H1 (cell line): ENCODE data around the gene ROGDI. TPM values are rescaled to one million over a fixed set of nuclear protein-coding genes. Genes with fewer than 3 reads are reported as not detected.

ENCODE experiments used
- CTCF ChIA-PET: fragments of 300-600 bp; sonication (Branson Sonifier 250); formaldehyde crosslinking; loops from one replicate; lab custom pipeline; 2021; ENCODE audit not compliant: partially characterized antibody; lab: Charles Lee
- POLR2A ChIA-PET: fragments of 300-600 bp; sonication (Branson Sonifier 250); formaldehyde crosslinking; loops from one replicate; lab custom pipeline; 2021; ENCODE audit warnings: inconsistent platforms; ENCODE audit not compliant: partially characterized antibody; lab: Charles Lee
- DNase-seq, 2 experiments: peaks; one replicate each; pipeline versions ENCODE4 v3.0.0 to v3.0.0-alpha.2; 2010 to 2022; ENCODE audit warnings: low spot score in 2 of 2, low read depth in 1 of 2, mixed read lengths in 1 of 2
- FAIRE-seq: peaks from 2 replicates; lab custom pipeline; 2011; peaks lifted over from hg19 to GRCh38; lab: Jason Lieb, UNC
- H2AFZ ChIP-seq: 2 replicates; pipeline ENCODE4 v1.8.1; 2012; ENCODE audit warnings: low read length, inconsistent platforms
- H2AK5ac ChIP-seq: 2 replicates; pipeline ENCODE4 v1.6.1; 2013; ENCODE audit warnings: low read depth, low read length
- H2BK120ac ChIP-seq: replicated peaks from 2 replicates; pipeline ENCODE3; 2013; ENCODE audit warnings: low read depth, low read length, inconsistent platforms
- H2BK12ac ChIP-seq: 2 replicates; pipeline ENCODE4 v1.6.1; 2013; ENCODE audit warnings: low read depth, low read length
- H2BK15ac ChIP-seq: 2 replicates; pipeline ENCODE4 v1.6.1; 2013; ENCODE audit warnings: low read length
- H2BK20ac ChIP-seq: 2 replicates; pipeline ENCODE4 v1.6.1; 2013; ENCODE audit warnings: low read length
- H2BK5ac ChIP-seq: 2 replicates; pipeline ENCODE4 v1.6.1; 2013; ENCODE audit warnings: low read depth, low read length
- H3K14ac ChIP-seq: 2 replicates; pipeline ENCODE4 v1.6.1; 2013; ENCODE audit warnings: inconsistent platforms; ENCODE audit not compliant: insufficient read length
- H3K18ac ChIP-seq: 2 replicates; pipeline ENCODE4 v1.6.1; 2013; ENCODE audit warnings: low read length; ENCODE audit errors: extremely low read depth
- H3K23ac ChIP-seq: 2 replicates; pipeline ENCODE4 v1.6.1; 2013; ENCODE audit warnings: inconsistent platforms; ENCODE audit not compliant: insufficient read length
- H3K23me2 ChIP-seq: 2 replicates; pipeline ENCODE4 v1.6.1; 2013; ENCODE audit warnings: low read depth, low read length
- H3K27ac ChIP-seq: 2 replicates; pipeline ENCODE4 v1.6.1; 2011; ENCODE audit warnings: low read depth, low read length, inconsistent platforms
- H3K27me3 ChIP-seq, 4 experiments: replicated peaks in 1 of 4; 1 replicate in 1 of 4; 2 replicates in 3 of 4; pipeline versions ENCODE4 v1.6.1 to v1.8.1; 2011 to 2013; ENCODE audit warnings: low read length in 3 of 4, mild to moderate bottlenecking in 3 of 4, inconsistent platforms in 2 of 4, mixed read lengths in 2 of 4, moderate library complexity in 1 of 4; ENCODE audit not compliant: control insufficient read depth in 3 of 4, insufficient read depth in 3 of 4; ENCODE audit errors: extremely low read depth in 1 of 4
- H3K36me3 ChIP-seq, 4 experiments: 2 replicates each; pipeline versions ENCODE4 v1.6.1 to v1.8.1; 2011 to 2013; ENCODE audit warnings: mild to moderate bottlenecking in 4 of 4, low read length in 3 of 4, moderate library complexity in 2 of 4, control low read depth in 1 of 4, inconsistent platforms in 1 of 4; ENCODE audit not compliant: insufficient read depth in 4 of 4, control insufficient read depth in 2 of 4
- H3K4ac ChIP-seq: replicated peaks from 2 replicates; pipeline ENCODE3; 2013; ENCODE audit warnings: low read length, low read depth, mixed read lengths, inconsistent platforms; ENCODE audit not compliant: insufficient read length
- H3K4me1 ChIP-seq, 4 experiments: replicated peaks in 1 of 4; 1 replicate in 1 of 4; 2 replicates in 3 of 4; pipeline versions ENCODE4 v1.6.1 to v1.8.1; 2011 to 2013; ENCODE audit warnings: low read length in 3 of 4, inconsistent platforms in 2 of 4, mixed read lengths in 1 of 4; ENCODE audit not compliant: insufficient read depth in 4 of 4, control insufficient read depth in 3 of 4
- H3K4me2 ChIP-seq, 2 experiments: 2 replicates each; pipeline versions ENCODE4 v1.6.1 to v1.8.1; 2011 to 2013; ENCODE audit warnings: low read depth in 2 of 2, low read length in 2 of 2, control low read depth in 1 of 2, inconsistent platforms in 1 of 2, mild to moderate bottlenecking in 1 of 2; ENCODE audit not compliant: insufficient read depth in 1 of 2
- H3K4me3 ChIP-seq, 4 experiments: fragments of 200-600, 300-600 bp in 1 of 4; sonication (generic), shearing (Covaris generic), sonication (Bioruptor Twin) in 1 of 4; 2 replicates each; pipeline versions ENCODE4 v1.5.1 to v1.8.1; 2011 to 2016; ENCODE audit warnings: low read length in 4 of 4, low read depth in 3 of 4, control low read depth in 2 of 4, inconsistent platforms in 2 of 4, mild to moderate bottlenecking in 2 of 4, mixed read lengths in 1 of 4, moderate library complexity in 1 of 4; ENCODE audit not compliant: insufficient read depth in 2 of 4; ENCODE audit errors: extremely low read depth in 1 of 4
- H3K56ac ChIP-seq: replicated peaks from 2 replicates; pipeline ENCODE3; 2013; ENCODE audit warnings: low read depth, mild to moderate bottlenecking, mixed read lengths, low read length, inconsistent platforms; ENCODE audit not compliant: insufficient read length
- H3K79me1 ChIP-seq: 2 replicates; pipeline ENCODE4 v1.6.1; 2013; ENCODE audit warnings: low read depth, low read length, control low read depth
- H3K79me2 ChIP-seq, 2 experiments: 2 replicates each; pipeline versions ENCODE4 v1.6.1 to v1.8.1; 2012 to 2013; ENCODE audit warnings: low read length in 2 of 2, mild to moderate bottlenecking in 2 of 2, inconsistent platforms in 1 of 2; ENCODE audit not compliant: insufficient read depth in 2 of 2, control insufficient read depth in 1 of 2
- H3K9ac ChIP-seq, 4 experiments: replicated peaks in 1 of 4; 1 replicate in 1 of 4; 2 replicates in 3 of 4; pipeline versions ENCODE4 v1.6.1 to v1.8.1; 2011 to 2013; ENCODE audit warnings: low read depth in 3 of 4, low read length in 3 of 4, control low read depth in 2 of 4, mild to moderate bottlenecking in 2 of 4, moderate library complexity in 2 of 4, inconsistent platforms in 1 of 4; ENCODE audit errors: extremely low read depth in 1 of 4
- H3K9me3 ChIP-seq, 2 experiments: 2 replicates each; pipeline versions ENCODE4 v1.6.1 to v1.8.1; 2012 to 2013; ENCODE audit warnings: mild to moderate bottlenecking in 2 of 2, moderate library complexity in 2 of 2, control low read depth in 1 of 2, inconsistent platforms in 1 of 2, low read depth in 1 of 2, low read length in 1 of 2, mixed read lengths in 1 of 2; ENCODE audit not compliant: insufficient read depth in 2 of 2
- H4K20me1 ChIP-seq, 2 experiments: replicated peaks in 1 of 2; 2 replicates each; pipeline versions ENCODE3 to v1.8.1; 2011 to 2013; ENCODE audit warnings: inconsistent platforms in 2 of 2, low read length in 2 of 2, mild to moderate bottlenecking in 1 of 2; ENCODE audit not compliant: insufficient read depth in 2 of 2, control insufficient read depth in 1 of 2
- H4K5ac ChIP-seq: 2 replicates; pipeline ENCODE4 v1.6.1; 2013; ENCODE audit warnings: low read length, low read depth, mixed read lengths, inconsistent platforms; ENCODE audit not compliant: insufficient read length
- H4K8ac ChIP-seq: 2 replicates; pipeline ENCODE4 v1.8.0; 2013; ENCODE audit warnings: mild to moderate bottlenecking, moderate library complexity, low read length, inconsistent platforms; ENCODE audit not compliant: insufficient read depth; ENCODE audit errors: extremely low read depth
- H4K91ac ChIP-seq: replicated peaks from 2 replicates; pipeline ENCODE3; 2013; ENCODE audit warnings: low read length, mixed read lengths, inconsistent platforms; ENCODE audit not compliant: insufficient read length
- ASH2L ChIP-seq: fragments of 200-600, 300-600 bp; sonication (generic); IDR thresholded peaks from one replicate; pipeline ENCODE4 v1.7.1; 2017; ENCODE audit warnings: low read length
- HDAC2 ChIP-seq, 2 experiments: fragments of 300-600 bp in 1 of 2; sonication (generic) in 1 of 2; IDR thresholded peaks; 2 replicates each; pipeline ENCODE4 v1.6.1; 2011 to 2012; ENCODE audit warnings: low read depth in 2 of 2, low read length in 2 of 2, mild to moderate bottlenecking in 2 of 2, moderate library complexity in 2 of 2, borderline replicate concordance in 1 of 2, inconsistent platforms in 1 of 2
- JUN ChIP-seq: IDR thresholded peaks from 2 replicates; pipeline ENCODE4 v1.6.1; 2011; ENCODE audit warnings: low read depth, mild to moderate bottlenecking, improper control_type of control experiment, low read length
- KDM4A ChIP-seq: IDR thresholded peaks from one replicate; pipeline ENCODE4 v1.7.1; 2012; ENCODE audit warnings: low read depth, mild to moderate bottlenecking, moderate library complexity, low read length, inconsistent platforms; ENCODE audit not compliant: severe bottlenecking
- PHF8 ChIP-seq: fragments of 200-600 bp; sonication (generic); conservative IDR thresholded peaks from 2 replicates; pipeline ENCODE4 v1.7.1; 2012; ENCODE audit warnings: low read depth, mild to moderate bottlenecking, inconsistent platforms, low read length, moderate library complexity
- POU5F1 ChIP-seq: IDR thresholded peaks from 2 replicates; pipeline ENCODE4 v1.6.1; 2011; ENCODE audit warnings: low read depth, mild to moderate bottlenecking, low read length, moderate library complexity
- SAP30 ChIP-seq: fragments of 300-600 bp; sonication (generic); IDR thresholded peaks from 2 replicates; pipeline ENCODE4 v1.7.1; 2012; ENCODE audit warnings: low read length, moderate library complexity, mild to moderate bottlenecking, inconsistent platforms; ENCODE audit not compliant: insufficient read depth, insufficient replicate concordance
- SIN3A ChIP-seq, 2 experiments: IDR thresholded peaks in 1 of 2; conservative IDR thresholded peaks in 1 of 2; 2 replicates each; pipeline ENCODE4 v1.6.1; 2011 to 2012; ENCODE audit warnings: low read length in 2 of 2, improper control_type of control experiment in 1 of 2, low read depth in 1 of 2, mild to moderate bottlenecking in 1 of 2
- SIX5 ChIP-seq: IDR thresholded peaks from 2 replicates; pipeline ENCODE4 v1.6.1; 2011; ENCODE audit warnings: mild to moderate bottlenecking, low read depth, low read length
- TEAD4 ChIP-seq: IDR thresholded peaks from 2 replicates; pipeline ENCODE4 v1.6.1; 2012; ENCODE audit warnings: low read depth, low read length, inconsistent platforms, mixed read lengths
- WGBS, 2 experiments: shearing (Covaris generic) in 1 of 2; methylation state at CpG; one replicate each; pipeline versions ENCODE4 v1.1.6 to v1.1.7; 2013 to 2015; ENCODE audit warnings: low lambda C conversion rate in 2 of 2, mixed read lengths in 2 of 2, inconsistent platforms in 1 of 2, low coverage in 1 of 2, missing lambda C conversion rate in 1 of 2; ENCODE audit not compliant: insufficient replicate concordance in 2 of 2, insufficient coverage in 1 of 2, insufficient read length in 1 of 2; ENCODE audit errors: extremely low coverage in 1 of 2, missing lambda C conversion rate in 1 of 2; 5-methylcytosine and 5-hydroxymethylcytosine counted together
- polyA plus RNA-seq, 7 experiments: library from polyadenylated mRNA; depleted of rRNA in 3 of 7; stranded (reverse) in 5 of 7; unstranded in 2 of 7; fragments of >200 nt in 5 of 7; fragments of 200-250 nt in 2 of 7; gene quantifications; 1 replicate in 5 of 7; 2 replicates in 1 of 7; 4 replicates in 1 of 7; pipeline versions ENCODE4 v1.2.1 to v1.2.3, GENCODE V29; 2011 to 2013; ENCODE audit warnings: missing spikeins in 2 of 7, mixed read lengths in 2 of 7
- total RNA-seq: library from RNA; stranded (reverse); fragmentation: NEBNext Ultra II Directional; extraction: Animal tissue kit (Norgen Biotek cat#: 25700); gene quantifications from 2 replicates; pipeline ENCODE4 v1.2.1, GENCODE V29; 2021

Gene ROGDI
- total and polyA plus RNA-seq, 2 of the 8 experiments (the other 6 are each of a cell fraction or from before 2014, with no cell fraction given), result 27.4 to 68.4 TPM

- FAIRE-seq (no peak), DNase-seq (no peak)
- peaks cover 15 to 24% of the 10 kb centered on the region in 2 experiments for H4K20me1 ChIP-seq
- no peak overlapping the region for H3K18ac ChIP-seq
- H3K27me3 ChIP-seq, result no peaks in the 10 kb centered on the region
- H3K4me1 ChIP-seq, result peaks cover 3 to 11% (median 5%) of the 10 kb centered on the region in 4 experiments; a peak in 6 of 7 replicates
- WGBS, 2 experiments, result 4% methylated on average over 34 of the region's 83 CpGs; no CpG with 5 or more reads in 1 of the 2 experiments
- peaks cover 10% of the 10 kb centered on the region for H3K79me1 ChIP-seq
- H2AK5ac ChIP-seq, result no peak overlapping the region
- no peak overlapping the region for H2BK120ac ChIP-seq
- H3K36me3 ChIP-seq, result peaks cover 10 to 27% (median 19%) of the 10 kb centered on the region in 4 experiments; a peak in 7 of 8 replicates
- H2BK15ac ChIP-seq, result no peak overlapping the region
- H4K91ac ChIP-seq, result no peak overlapping the region
- POLR2A ChIA-PET, result interaction anchor here (0.8 to 2.4 kb wide), 7 partner anchors 10 to 154 kb away, joined by 3 to 12 read pairs (median 6); partner anchors contain the start of genes ANKS3, DNAAF8, NUDT16L1 and PPL
- no peak overlapping the region for H2AFZ ChIP-seq
- no peak overlapping the region for H2BK12ac ChIP-seq
- H3K9me3 ChIP-seq, result no peaks in the 10 kb centered on the region
- peak overlapping the region; percentile 87; the same call in 1 of the 2 replicates for H4K8ac ChIP-seq
- no peak overlapping the region for H2BK5ac ChIP-seq
- no peak overlapping the region for H4K5ac ChIP-seq
- peak overlapping the region; percentile 88 to 95 (median 90) for H3K4me3 ChIP-seq
- CTCF ChIA-PET, result no interaction called here
- no peak overlapping the region for H2BK20ac ChIP-seq
- peak overlapping the region; percentile 64 for H3K56ac ChIP-seq
- H3K14ac ChIP-seq, result no peak overlapping the region
- peaks cover 9% of the 10 kb centered on the region for H3K23me2 ChIP-seq
- peaks cover 21 to 75% of the 10 kb centered on the region in 2 experiments for H3K79me2 ChIP-seq
- peak overlapping the region; percentile 50; the same call in 1 of the 2 replicates for H3K27ac ChIP-seq
- H3K23ac ChIP-seq, result no peak overlapping the region
- peak overlapping the region; percentile 58 to 87 (median 72) for H3K9ac ChIP-seq
- H3K4me2 ChIP-seq, result peak overlapping the region; percentile 95
- H3K4ac ChIP-seq, result no peak overlapping the region
- TF ChIP-seq JUN, result no peak
- no peak for TF ChIP-seq SIX5
- no peak for TF ChIP-seq TEAD4
- peak; percentile 5 for TF ChIP-seq ASH2L
- peak; percentile 52 for TF ChIP-seq PHF8
- TF ChIP-seq SAP30, result peak; percentile 87
- peak; percentile 77 for TF ChIP-seq KDM4A
- TF ChIP-seq POU5F1, result no peak
- 0 out of 4 replicates have a peak, but pooled peaks of 1 of the 2 experiments have one; percentile 72 for TF ChIP-seq HDAC2 (IDR thresholded peaks at IDR 0.05; ENCODE audit: borderline replicate concordance in 1 of 2, low read depth in 2 of 2, low read length in 2 of 2)
- 0 out of 4 replicates have a peak, but pooled peaks of 1 of the 2 experiments have one; percentile 43 for TF ChIP-seq SIN3A (conservative IDR thresholded peaks at IDR 0.05 in 1 of 2, IDR thresholded peaks at IDR 0.05 in 1 of 2; ENCODE audit: low read depth in 1 of 2, low read length in 2 of 2)
Measured at GRCh38 chr16:4847774-4848587, 45.5 kb upstream of the ROGDI start.
